Fibroblast of lung (primary cell): ENCODE measurements around the gene HIPK4. TPM values are rescaled to one million over a fixed set of nuclear protein-coding genes. Genes with fewer than 3 reads are reported as not detected.
A peak's percentile ranks its signal among the peaks of the same experiment; 100 is the strongest.

Source experiments
- DNase-seq, 2 donors: peaks; one replicate each; pipeline versions ENCODE4 v3.0.0 to v3.0.0-alpha.2; 2010; ENCODE audit warnings: low read depth in 2 of 2
- H2AFZ ChIP-seq: 2 replicates; pipeline ENCODE4 v1.5.1; 2012; ENCODE audit warnings: low read length, control low read depth, inconsistent platforms
- H3K27ac ChIP-seq: 2 replicates; pipeline ENCODE4 v1.5.1; 2011; ENCODE audit warnings: low read length, control low read depth; ENCODE audit not compliant: insufficient read depth
- H3K27me3 ChIP-seq: 2 replicates; pipeline ENCODE4 v1.5.1; 2011; ENCODE audit warnings: mild to moderate bottlenecking, low read length; ENCODE audit not compliant: control insufficient read depth, insufficient read depth
- H3K36me3 ChIP-seq: 2 replicates; pipeline ENCODE4 v1.5.1; 2011; ENCODE audit warnings: low read length; ENCODE audit not compliant: control insufficient read depth, insufficient read depth
- H3K4me1 ChIP-seq: 2 replicates; pipeline ENCODE4 v1.5.1; 2011; ENCODE audit warnings: low read length; ENCODE audit not compliant: control insufficient read depth, insufficient read depth; ENCODE audit errors: extremely low read depth
- H3K4me2 ChIP-seq: 2 replicates; pipeline ENCODE4 v1.5.1; 2011; ENCODE audit warnings: low read length, control low read depth; ENCODE audit not compliant: insufficient read depth; ENCODE audit errors: extremely low read depth
- H3K4me3 ChIP-seq, 4 experiments: fragments of 200-600 bp in 1 of 4; sonication (generic) in 1 of 4; replicated peaks in 1 of 4; 2 replicates each; pipeline ENCODE4 v1.5.1; 2011 to 2016; ENCODE audit warnings: low read length in 4 of 4, low read depth in 3 of 4, mild to moderate bottlenecking in 3 of 4, control low read depth in 2 of 4, inconsistent platforms in 1 of 4, mixed read lengths in 1 of 4; ENCODE audit not compliant: insufficient read depth in 1 of 4; ENCODE audit errors: control extremely low read depth in 1 of 4
- H3K79me2 ChIP-seq: 2 replicates; pipeline ENCODE4 v1.5.1; 2012; ENCODE audit warnings: mild to moderate bottlenecking, low read length, inconsistent platforms; ENCODE audit not compliant: control insufficient read depth, insufficient read depth
- H3K9ac ChIP-seq: 2 replicates; pipeline ENCODE4 v1.5.1; 2011; ENCODE audit warnings: mild to moderate bottlenecking, low read length, control low read depth; ENCODE audit not compliant: insufficient read depth
- H3K9me3 ChIP-seq: 2 replicates; pipeline ENCODE4 v1.5.1; 2012; ENCODE audit warnings: low read depth, low read length; ENCODE audit not compliant: control insufficient read depth, insufficient read depth
- H4K20me1 ChIP-seq: 2 replicates; pipeline ENCODE4 v1.5.1; 2011; ENCODE audit warnings: low read length; ENCODE audit not compliant: control insufficient read depth, insufficient read depth; ENCODE audit errors: extremely low read depth
- EZH2 ChIP-seq: IDR thresholded peaks from 2 replicates; pipeline ENCODE4 v1.5.1; 2012; ENCODE audit warnings: low read length, control low read depth, mild to moderate bottlenecking; ENCODE audit errors: missing control alignments
- polyA plus RNA-seq, 2 donors: library from polyadenylated mRNA; depleted of rRNA in 1 of 2; stranded (reverse) in 1 of 2; unstranded in 1 of 2; fragments of >200 nt; gene quantifications; 2 replicates each; pipeline ENCODE4 v1.2.1, GENCODE V29; 2011 to 2012; ENCODE audit warnings: missing spikeins in 1 of 2
- total RNA-seq: library from RNA; depleted of rRNA; stranded (reverse); fragments of >200 nt; gene quantifications from 2 replicates; pipeline ENCODE4 v1.2.1, GENCODE V29; 2014
- TF ChIP-seq, protein P1 (sequence below), 2 donors: IDR thresholded peaks in 1 of 2; conservative IDR thresholded peaks in 1 of 2; 1 replicate in 1 of 2; 2 replicates in 1 of 2; pipeline ENCODE4 v1.5.1; 2011 to 2012; ENCODE audit warnings: low read length in 2 of 2, control low read depth in 1 of 2, inconsistent platforms in 1 of 2, low read depth in 1 of 2, mild to moderate bottlenecking in 1 of 2

HIPK4 gene
- total and polyA plus RNA-seq, 2 donors (not counting 1 experiment from before 2014, with no cell fraction given) = 0.05 to 0.17 TPM

DNA sequence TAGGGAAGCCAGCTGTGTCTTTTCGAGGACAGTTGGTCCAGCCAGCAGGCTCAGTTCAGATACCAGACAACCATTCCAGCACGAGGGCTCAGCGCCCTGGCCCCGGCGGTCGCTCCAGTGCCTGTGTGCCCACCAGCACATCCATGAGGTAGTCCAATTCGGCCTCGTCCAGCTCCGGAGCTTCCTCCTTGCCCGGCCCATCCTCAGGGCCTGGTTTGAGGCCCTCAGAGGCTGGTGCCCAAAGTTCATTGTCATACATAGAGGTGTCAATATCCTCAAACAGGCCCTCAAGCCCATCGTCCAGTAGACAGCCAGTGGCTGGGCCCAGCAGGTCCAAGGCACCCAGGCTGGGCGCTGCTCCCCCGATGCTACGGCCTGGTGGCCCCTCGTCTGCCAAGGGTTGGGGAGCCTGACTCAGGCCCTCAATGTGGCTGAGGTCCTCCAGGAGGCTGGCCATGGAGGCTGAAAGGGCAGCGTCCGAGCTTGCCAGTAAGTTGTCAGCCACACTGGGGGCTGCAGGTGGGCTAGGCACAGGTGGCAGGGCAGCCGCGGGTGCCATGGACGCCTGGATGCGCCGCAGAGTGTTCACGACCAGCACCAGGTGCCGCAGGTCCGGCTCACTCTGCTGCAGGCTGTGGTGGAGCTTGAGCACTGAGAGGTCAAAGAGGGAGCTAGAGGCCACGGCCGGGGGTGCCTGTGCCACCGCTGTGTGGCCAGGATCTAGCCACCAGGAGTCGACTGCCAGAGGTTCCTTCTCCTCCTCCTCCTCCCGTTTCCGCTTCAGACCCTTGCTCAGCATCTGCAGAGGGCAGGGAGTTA is 33.0 kb upstream of the HIPK4 start:
- no peak overlapping the region for H3K9ac ChIP-seq
- no peaks in the 10 kb centered on the region for H4K20me1 ChIP-seq
- H3K4me1 ChIP-seq = peaks cover 6% of the 10 kb centered on the region
- no peak for DNase-seq
- H3K9me3 ChIP-seq = no peaks in the 10 kb centered on the region
- H2AFZ ChIP-seq = no peak overlapping the region
- H3K79me2 ChIP-seq = peaks cover 31% of the 10 kb centered on the region
- TF ChIP-seq, protein P1, sequence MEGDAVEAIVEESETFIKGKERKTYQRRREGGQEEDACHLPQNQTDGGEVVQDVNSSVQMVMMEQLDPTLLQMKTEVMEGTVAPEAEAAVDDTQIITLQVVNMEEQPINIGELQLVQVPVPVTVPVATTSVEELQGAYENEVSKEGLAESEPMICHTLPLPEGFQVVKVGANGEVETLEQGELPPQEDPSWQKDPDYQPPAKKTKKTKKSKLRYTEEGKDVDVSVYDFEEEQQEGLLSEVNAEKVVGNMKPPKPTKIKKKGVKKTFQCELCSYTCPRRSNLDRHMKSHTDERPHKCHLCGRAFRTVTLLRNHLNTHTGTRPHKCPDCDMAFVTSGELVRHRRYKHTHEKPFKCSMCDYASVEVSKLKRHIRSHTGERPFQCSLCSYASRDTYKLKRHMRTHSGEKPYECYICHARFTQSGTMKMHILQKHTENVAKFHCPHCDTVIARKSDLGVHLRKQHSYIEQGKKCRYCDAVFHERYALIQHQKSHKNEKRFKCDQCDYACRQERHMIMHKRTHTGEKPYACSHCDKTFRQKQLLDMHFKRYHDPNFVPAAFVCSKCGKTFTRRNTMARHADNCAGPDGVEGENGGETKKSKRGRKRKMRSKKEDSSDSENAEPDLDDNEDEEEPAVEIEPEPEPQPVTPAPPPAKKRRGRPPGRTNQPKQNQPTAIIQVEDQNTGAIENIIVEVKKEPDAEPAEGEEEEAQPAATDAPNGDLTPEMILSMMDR (conservative IDR thresholded peaks at IDR 0.05 in 1 of 2, IDR thresholded peaks at IDR 0.05 in 1 of 2; ENCODE audit: low read depth in 1 of 2, low read length in 2 of 2) = no peak
- no peak for TF ChIP-seq EZH2
- H3K36me3 ChIP-seq = peaks cover 9% of the 10 kb centered on the region
- H3K27ac ChIP-seq = peak overlapping the region; percentile 34
- peak overlapping the region; percentile 97 for H3K4me2 ChIP-seq
- H3K27me3 ChIP-seq = no peaks in the 10 kb centered on the region
- no peak overlapping the region for H3K4me3 ChIP-seq

DNA sequence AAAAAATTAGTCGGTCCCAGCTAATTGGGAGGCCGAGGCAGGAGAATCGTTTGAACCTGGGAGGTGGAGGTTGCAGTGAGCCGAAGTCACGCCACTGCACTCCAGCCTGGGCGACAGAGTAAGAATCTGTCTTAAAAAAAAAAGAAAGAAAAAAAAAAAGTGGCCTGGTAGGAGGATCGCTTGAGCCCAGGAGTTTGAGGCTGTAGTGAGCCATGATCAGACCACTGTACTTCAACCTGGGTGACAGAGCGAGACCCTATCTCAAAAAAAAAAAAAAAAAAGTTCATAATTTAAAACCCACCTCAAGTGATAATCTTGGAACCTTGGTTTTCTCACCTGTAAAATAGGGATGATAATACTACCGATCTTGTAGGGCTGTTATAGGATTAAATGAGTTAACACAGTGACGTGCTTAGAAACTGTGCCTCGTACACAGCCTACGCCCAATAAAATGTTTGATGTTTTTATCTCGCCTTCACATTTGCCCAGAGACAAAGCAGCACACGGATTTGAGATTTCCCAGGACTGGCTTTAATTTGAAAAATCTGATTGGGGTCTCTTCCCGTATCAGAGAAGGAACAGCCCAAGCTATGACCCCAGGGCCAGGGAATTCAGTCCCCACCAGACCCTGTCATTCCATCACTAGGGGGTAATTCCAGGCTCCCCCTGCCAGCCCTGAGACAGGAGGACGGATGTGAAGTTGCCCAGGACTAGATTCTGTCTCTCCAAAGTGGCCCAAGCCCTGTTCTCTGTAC is 32.2 kb upstream of the HIPK4 start:
- DNase-seq = no peak
- H3K4me2 ChIP-seq = peak overlapping the region; percentile 32
- peak overlapping the region; percentile 90 for H3K27ac ChIP-seq
- H3K79me2 ChIP-seq = peaks cover 31% of the 10 kb centered on the region
- H3K36me3 ChIP-seq = peaks cover 9% of the 10 kb centered on the region
- TF ChIP-seq, protein P1 (conservative IDR thresholded peaks at IDR 0.05 in 1 of 2, IDR thresholded peaks at IDR 0.05 in 1 of 2; ENCODE audit: low read depth in 1 of 2, low read length in 2 of 2) = no peak
- TF ChIP-seq EZH2 = no peak
- H3K9ac ChIP-seq = no peak overlapping the region
- H3K4me1 ChIP-seq = peaks cover 8% of the 10 kb centered on the region
- H4K20me1 ChIP-seq = no peaks in the 10 kb centered on the region
- no peaks in the 10 kb centered on the region for H3K9me3 ChIP-seq
- H2AFZ ChIP-seq = no peak overlapping the region
- no peak overlapping the region for H3K4me3 ChIP-seq
- H3K27me3 ChIP-seq = no peaks in the 10 kb centered on the region
